Small intestine (tissue), 7 donors: ENCODE results near the gene ATP8A2. TPM values are rescaled to one million over a fixed set of nuclear protein-coding genes. Genes with fewer than 3 reads are reported as not detected.
A peak's percentile ranks its signal among the peaks of the same experiment; 100 is the strongest.
"Not testable (repeated sequence)": the region's sequence is repeated elsewhere in the genome, so short reads cannot be mapped to it uniquely, and the experiment has no call there.

Source experiments
- DNase-seq, 2 donors: peaks; one replicate each; pipeline versions ENCODE4 v3.0.0 to v3.0.0-alpha.2; 2013
- FAIRE-seq: peaks from 2 replicates; lab custom pipeline; 2012; peaks lifted over from hg19 to GRCh38; lab: Jason Lieb, UNC
- H3K27ac ChIP-seq, 3 donors: one replicate each; pipeline ENCODE4 v1.5.1; 2013; ENCODE audit warnings: low read length in 2 of 3, mild to moderate bottlenecking in 2 of 3, control low read depth in 1 of 3, inconsistent platforms in 1 of 3, low read depth in 1 of 3, moderate library complexity in 1 of 3
- H3K27me3 ChIP-seq, 3 donors: one replicate each; pipeline ENCODE4 v1.6.1; 2013; ENCODE audit warnings: low read length in 3 of 3, inconsistent platforms in 1 of 3; ENCODE audit not compliant: control insufficient read depth in 3 of 3, insufficient read depth in 3 of 3
- H3K36me3 ChIP-seq, 3 donors: one replicate each; pipeline ENCODE4 v1.6.1; 2013; ENCODE audit warnings: low read length in 3 of 3, inconsistent platforms in 1 of 3, low read depth in 1 of 3, mild to moderate bottlenecking in 1 of 3, moderate library complexity in 1 of 3; ENCODE audit not compliant: control insufficient read depth in 3 of 3, insufficient read depth in 2 of 3
- H3K4me1 ChIP-seq, 3 donors: one replicate each; pipeline ENCODE4 v1.6.1; 2013; ENCODE audit warnings: low read length in 2 of 3, inconsistent platforms in 1 of 3, low read depth in 1 of 3, mild to moderate bottlenecking in 1 of 3, moderate library complexity in 1 of 3; ENCODE audit not compliant: control insufficient read depth in 3 of 3, insufficient read depth in 2 of 3
- H3K4me3 ChIP-seq, 3 donors: one replicate each; pipeline ENCODE4 v1.5.1; 2013; ENCODE audit warnings: low read length in 3 of 3, control low read depth in 1 of 3, inconsistent platforms in 1 of 3, low read depth in 1 of 3, mild to moderate bottlenecking in 1 of 3, moderate library complexity in 1 of 3
- H3K9me3 ChIP-seq, 2 donors: one replicate each; pipeline ENCODE4 v1.6.1; 2013; ENCODE audit warnings: low read depth in 1 of 2, low read length in 1 of 2; ENCODE audit not compliant: control insufficient read depth in 2 of 2, insufficient read depth in 1 of 2
- WGBS, 3 donors: extraction: QIAGEN DNeasy Blood & Tissue Kit; methylation state at CpG; one replicate each; pipeline ENCODE4 v1.1.7; 2013; 5-methylcytosine and 5-hydroxymethylcytosine counted together
- polyA plus RNA-seq, 4 donors: library from polyadenylated mRNA; stranded (reverse) in 3 of 4; unstranded in 1 of 4; fragments of 200-250 nt in 3 of 4; fragments of 120-200 nt in 1 of 4; gene quantifications; one replicate each; pipeline versions ENCODE4 v1.2.1 to v1.2.3, GENCODE V29; 2013
- donor health status: healthy with polysubstance abuse.
- donor health status: control.
- donor health status: control.
- donor health status: Bipolar disorder and iron deficiency.
- donor health status: healthy.

ATP8A2 gene
- polyA plus RNA-seq, 4 donors = 0.72 to 0.79 TPM; not detected in 2

- DNase-seq = no peak
- no peaks in the 10 kb centered on the region for H3K9me3 ChIP-seq
- no peak overlapping the region for H3K27ac ChIP-seq
- no peak for FAIRE-seq
- peaks cover 0 to 2% (median 2%) of the 10 kb centered on the region in 3 donors for H3K27me3 ChIP-seq
- 66 to 79% (median 73%) methylated on average over 4 of the region's 4 CpGs for WGBS, 3 donors
- no peaks in the 10 kb centered on the region for H3K4me1 ChIP-seq
- no peaks in the 10 kb centered on the region for H3K36me3 ChIP-seq
- no peak overlapping the region for H3K4me3 ChIP-seq
Measured at GRCh38 chr13:25352806-25353205, 19.0 kb upstream of the ATP8A2 start.

GRCh38 chr13:25353344-25353743 is 18.4 kb upstream of the ATP8A2 start:
- DNase-seq = no peak
- Histone ChIP-seq H3K27me3 (peaks cover 0 to 2% (median 2%) of the 10 kb centered on the region in 3 donors), H3K4me1 (no peaks in the 10 kb centered on the region), H3K36me3 (no peaks in the 10 kb centered on the region), H3K27ac (no peak overlapping the region), H3K4me3 (no peak overlapping the region), H3K9me3 (no peaks in the 10 kb centered on the region)
- 81 to 92% (median 88%) methylated on average over 4 of the region's 4 CpGs for WGBS, 3 donors
- no peak for FAIRE-seq

- Histone ChIP-seq H3K9me3 (no peaks in the 10 kb centered on the region), H3K27me3 (peaks cover 0 to 2% (median 2%) of the 10 kb centered on the region in 3 donors), H3K27ac (no peak overlapping the region), H3K4me1 (no peaks in the 10 kb centered on the region), H3K36me3 (no peaks in the 10 kb centered on the region), H3K4me3 (no peak overlapping the region)
- no peak for FAIRE-seq
- WGBS, 3 donors = 41 to 68% (median 55%) methylated on average over 6 of the region's 6 CpGs
- peak in 1 of 2 donors; percentile 35 for DNase-seq
Measured at GRCh38 chr13:25354377-25354776, 17.4 kb upstream of the ATP8A2 start.

- H3K27ac ChIP-seq, FAIRE-seq, H3K4me3 ChIP-seq, H3K4me1 ChIP-seq, DNase-seq, H3K27me3 ChIP-seq, H3K9me3 ChIP-seq, H3K36me3 ChIP-seq: not testable (repeated sequence)
- 88 to 94% (median 94%) methylated on average over 6 of the region's 6 CpGs for whole genome bisulfite sequencing, 3 donors
Measured at GRCh38 chr13:25360443-25360842, 11.3 kb upstream of the ATP8A2 start.

GRCh38 chr13:25365720-25366235 is 6.0 kb upstream of the ATP8A2 start:
- Histone ChIP-seq H3K9me3 (no peaks in the 10 kb centered on the region), H3K27me3 (peaks cover 0 to 9% (median 3%) of the 10 kb centered on the region in 3 donors), H3K27ac (no peak overlapping the region), H3K36me3 (no peaks in the 10 kb centered on the region), H3K4me1 (no peaks in the 10 kb centered on the region), H3K4me3 (no peak overlapping the region)
- FAIRE-seq = no peak
- WGBS, 3 donors = 91 to 94% (median 93%) methylated on average over 32 of the region's 32 CpGs
- no peak for DNase-seq

GRCh38 chr13:25371158-25371874 is 458 bp upstream of the ATP8A2 start:
- H3K9me3 ChIP-seq = no peaks in the 10 kb centered on the region
- no peaks in the 10 kb centered on the region for H3K4me1 ChIP-seq
- WGBS, 3 donors = 14 to 37% (median 21%) methylated on average over 18 to 20 of the region's 20 CpGs
- FAIRE-seq = no peak
- H3K4me3 ChIP-seq = peak overlapping the region in 1 of 3 donors; percentile 45
- H3K27ac ChIP-seq = no peak overlapping the region
- no peaks in the 10 kb centered on the region for H3K36me3 ChIP-seq
- no peak for DNase-seq
- H3K27me3 ChIP-seq = peaks cover 9 to 44% (median 17%) of the 10 kb centered on the region in 3 donors

GRCh38 chr13:25372284-25373081 is 709 bp downstream of the ATP8A2 start:
- Histone ChIP-seq H3K27ac (no peak overlapping the region), H3K27me3 (peaks cover 9 to 41% (median 17%) of the 10 kb centered on the region in 3 donors), H3K36me3 (no peaks in the 10 kb centered on the region), H3K4me3 (peak overlapping the region in 2 of 3 donors; percentile 15 to 45), H3K9me3 (no peaks in the 10 kb centered on the region), H3K4me1 (no peaks in the 10 kb centered on the region)
- DNase-seq (peak in 1 of 2 donors; percentile 16), FAIRE-seq (no peak)
- 12 to 30% (median 15%) methylated on average over 46 to 82 of the region's 82 CpGs for WGBS, 3 donors

GRCh38 chr13:25375727-25376358 is 4.1 kb downstream of the ATP8A2 start:
- 21 to 38% (median 29%) methylated on average over 9 of the region's 9 CpGs for WGBS, 3 donors
- H3K27ac ChIP-seq = no peak overlapping the region
- FAIRE-seq (no peak), DNase-seq (peak; percentile 39 to 43)
- peaks cover 9 to 34% (median 14%) of the 10 kb centered on the region in 3 donors for H3K27me3 ChIP-seq
- no peak overlapping the region for H3K4me3 ChIP-seq
- no peaks in the 10 kb centered on the region for H3K4me1 ChIP-seq
- no peaks in the 10 kb centered on the region for H3K9me3 ChIP-seq
- no peaks in the 10 kb centered on the region for H3K36me3 ChIP-seq
